ENCODE measurements around the gene SPRED2. TPM values are rescaled to one million over a fixed set of nuclear protein-coding genes. Genes with fewer than 3 reads are reported as not detected.

SPRED2 gene
- total and polyA plus RNA-seq, 2 of the 8 experiments (the other 6 are each of a cell fraction or from before 2014, with no cell fraction given): 15.3 to 22.5 TPM

DNA sequence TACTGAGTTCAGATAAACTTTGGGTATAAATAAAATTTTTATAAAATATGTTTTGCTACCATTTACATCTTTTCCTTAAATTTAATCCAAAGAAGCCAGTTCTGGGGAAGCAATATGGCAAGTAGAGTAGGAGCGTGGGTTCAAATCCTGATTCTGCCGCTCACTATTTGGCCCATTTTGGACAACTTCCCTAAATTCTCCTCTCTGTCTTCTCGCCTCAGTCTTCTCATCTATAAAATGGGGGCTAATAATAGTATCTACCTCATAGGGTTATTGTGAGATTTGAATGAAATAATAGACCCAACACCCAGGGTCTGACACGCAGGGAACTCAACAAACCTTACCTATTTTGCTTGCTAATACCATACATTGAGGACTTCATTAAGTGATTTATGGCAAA lies 145.0 kb downstream of the SPRED2 start:
- WGBS, 2 experiments (ENCODE audit: extremely low coverage in 1 of 2, insufficient coverage in 1 of 2, insufficient read length in 1 of 2, insufficient replicate concordance in 2 of 2, low coverage in 1 of 2, low lambda C conversion rate in 2 of 2, missing lambda C conversion rate in 1 of 2): 86% methylated on average over 4 of the region's 4 CpGs; no CpG with 5 or more reads in 1 of the 2 experiments
- no peak overlapping the region for H2BK15ac ChIP-seq (ENCODE audit: low read length)
- POLR2A ChIA-PET (ENCODE audit: partially characterized antibody): no interaction called here
- TF ChIP-seq NRF1 (IDR thresholded peaks at IDR 0.05; ENCODE audit: low read depth, low read length) (no peak), SRF (IDR thresholded peaks at IDR 0.05; ENCODE audit: low read depth, low read length) (no peak), HDAC6 (IDR thresholded peaks at IDR 0.05; ENCODE audit: low read depth, low read length) (no peak), EGR1 (IDR thresholded peaks at IDR 0.05; ENCODE audit: borderline replicate concordance, low read depth, low read length) (no peak), BACH1 (IDR thresholded peaks at IDR 0.05; ENCODE audit: low read length) (no peak), RAD21 (IDR thresholded peaks at IDR 0.05 in 1 of 2, conservative IDR thresholded peaks at IDR 0.05 in 1 of 2; ENCODE audit: low read depth in 2 of 2, low read length in 2 of 2) (no peak), SP1 (IDR thresholded peaks at IDR 0.05; ENCODE audit: low read depth, low read length) (no peak), HDAC2 (IDR thresholded peaks at IDR 0.05; ENCODE audit: borderline replicate concordance in 1 of 2, low read depth in 2 of 2, low read length in 2 of 2) (no peak), RFX5 (IDR thresholded peaks at IDR 0.05; ENCODE audit: borderline replicate concordance, low read depth, low read length) (no peak), POLR2A (IDR thresholded peaks at IDR 0.05; ENCODE audit: control extremely low read depth in 1 of 2, low read depth in 2 of 2, low read length in 2 of 2) (no peak), BRCA1 (IDR thresholded peaks at IDR 0.05; ENCODE audit: low read depth, low read length) (no peak), ASH2L (IDR thresholded peaks at IDR 0.05; ENCODE audit: low read length) (no peak), EZH2 (IDR thresholded peaks at IDR 0.05; ENCODE audit: low read depth, low read length, severe bottlenecking) (no peak), NANOG (IDR thresholded peaks at IDR 0.05; ENCODE audit: insufficient read depth, low read depth, low read length, poor library complexity, severe bottlenecking) (no peak), RNF2 (IDR thresholded peaks at IDR 0.05; ENCODE audit: borderline replicate concordance, low read depth, low read length, missing control alignments, poor library complexity, severe bottlenecking) (no peak)

More for the DNA sequence above, 145.0 kb downstream of the SPRED2 start:
- Histone ChIP-seq H4K91ac (replicated peaks; ENCODE audit: insufficient read length, low read length) (no peak overlapping the region), H2BK12ac (ENCODE audit: low read depth, low read length) (no peak overlapping the region), H3K36me3 (ENCODE audit: control insufficient read depth in 2 of 4, insufficient read depth in 4 of 4, low read length in 3 of 4) (no peaks in the 10 kb centered on the region), H3K4me3 (ENCODE audit: extremely low read depth in 1 of 4, insufficient read depth in 2 of 4, low read depth in 3 of 4, low read length in 4 of 4) (no peak overlapping the region), H3K27me3 (replicated peaks in 1 of 4; ENCODE audit: control insufficient read depth in 3 of 4, extremely low read depth in 1 of 4, insufficient read depth in 3 of 4, low read length in 3 of 4) (peaks cover 0 to 4% (median 2%) of the 10 kb centered on the region in 4 experiments; a peak in 4 of 7 replicates), H3K4ac (replicated peaks; ENCODE audit: insufficient read length, low read depth, low read length) (no peak overlapping the region), H4K20me1 (replicated peaks in 1 of 2; ENCODE audit: control insufficient read depth in 1 of 2, insufficient read depth in 2 of 2, low read length in 2 of 2) (peaks cover 0 to 1% of the 10 kb centered on the region in 2 experiments), H2BK20ac (ENCODE audit: low read length) (no peak overlapping the region), H3K4me1 (replicated peaks in 1 of 4; ENCODE audit: control insufficient read depth in 3 of 4, insufficient read depth in 4 of 4, low read length in 3 of 4) (no peaks in the 10 kb centered on the region), H3K4me2 (ENCODE audit: insufficient read depth in 1 of 2, low read depth in 2 of 2, low read length in 2 of 2) (no peak overlapping the region), H3K79me2 (ENCODE audit: control insufficient read depth in 1 of 2, insufficient read depth in 2 of 2, low read length in 2 of 2) (no peaks in the 10 kb centered on the region), H2AFZ (ENCODE audit: low read length) (no peak overlapping the region), H4K8ac (ENCODE audit: extremely low read depth, insufficient read depth, low read length) (no peak overlapping the region), H3K9me3 (ENCODE audit: insufficient read depth in 2 of 2, low read depth in 1 of 2, low read length in 1 of 2) (no peaks in the 10 kb centered on the region), H3K79me1 (ENCODE audit: low read depth, low read length) (no peaks in the 10 kb centered on the region), H3K56ac (replicated peaks; ENCODE audit: insufficient read length, low read depth, low read length) (no peak overlapping the region), H2BK120ac (replicated peaks; ENCODE audit: low read depth, low read length) (no peak overlapping the region), H3K23ac (ENCODE audit: insufficient read length) (no peak overlapping the region), H3K23me2 (ENCODE audit: low read depth, low read length) (no peaks in the 10 kb centered on the region), H3K18ac (ENCODE audit: extremely low read depth, low read length) (no peak overlapping the region), H2BK5ac (ENCODE audit: low read depth, low read length) (no peak overlapping the region), H2AK5ac (ENCODE audit: low read depth, low read length) (no peak overlapping the region), H3K9ac (replicated peaks in 1 of 4; ENCODE audit: extremely low read depth in 1 of 4, low read depth in 3 of 4, low read length in 3 of 4) (no peak overlapping the region), H3K14ac (ENCODE audit: insufficient read length) (no peak overlapping the region), H3K27ac (ENCODE audit: low read depth, low read length) (no peak overlapping the region), H4K5ac (ENCODE audit: insufficient read length, low read depth, low read length) (no peak overlapping the region)
- DNase-seq (ENCODE audit: low read depth in 1 of 2, low spot score in 2 of 2) (no peak), FAIRE-seq (no peak)
- CTCF ChIA-PET (ENCODE audit: partially characterized antibody): interaction anchor here (1.0 kb wide), 1 partner anchor 45 kb away, joined by 3 read pairs; no protein-coding TSS in a partner anchor

Measured in H1 (cell line).